HepG2 (cell line): Measurements from ENCODE around the gene ZNF773. TPM values are rescaled to one million over a fixed set of nuclear protein-coding genes. Genes with fewer than 3 reads are reported as not detected.

ENCODE experiments used
- CENPX ChIP-seq: sonication (generic); formaldehyde crosslinking; IDR thresholded peaks from 2 replicates; pipeline ENCODE4 v1.9.0; 2021; ENCODE audit warnings: mild to moderate bottlenecking, missing genetic modification reagents, moderate library complexity
- EZH2 ChIP-seq: conservative IDR thresholded peaks from 2 replicates; pipeline ENCODE4 v1.6.1; 2012; ENCODE audit warnings: mild to moderate bottlenecking, low read depth, low read length, moderate library complexity
- MIER2 ChIP-seq: IDR thresholded peaks from 2 replicates; pipeline ENCODE4 v1.6.1; 2016; ENCODE audit warnings: missing biosample characterization, missing genetic modification reagents
- MIER3 ChIP-seq: IDR thresholded peaks from 2 replicates; pipeline ENCODE4 v1.6.1; 2016; ENCODE audit warnings: missing compliant biosample characterization, borderline replicate concordance
- SOX5 ChIP-seq: IDR thresholded peaks from 2 replicates; pipeline ENCODE4 v1.6.1; 2016; ENCODE audit warnings: borderline replicate concordance
- SRF ChIP-seq: IDR thresholded peaks from 2 replicates; pipeline ENCODE4 v1.6.1; 2011; ENCODE audit warnings: mild to moderate bottlenecking, low read depth, low read length, moderate library complexity
- ZBTB14 ChIP-seq: sonication (generic); formaldehyde crosslinking; IDR thresholded peaks from 2 replicates; pipeline ENCODE4 v1.4.0; 2020; ENCODE audit warnings: missing genetic modification reagents
- ZNF362 ChIP-seq: sonication (generic); formaldehyde crosslinking; IDR thresholded peaks from 2 replicates; pipeline ENCODE4 v1.4.0; 2020; ENCODE audit warnings: missing genetic modification reagents, mild to moderate bottlenecking, borderline replicate concordance
- ZNF720 ChIP-seq: sonication (generic); formaldehyde crosslinking; IDR thresholded peaks from 2 replicates; pipeline ENCODE4 v1.4.0; 2020; ENCODE audit warnings: missing genetic modification reagents
- ZNF772 ChIP-seq: sonication (generic); formaldehyde crosslinking; IDR thresholded peaks from 2 replicates; pipeline ENCODE4 v1.5.0; 2020; ENCODE audit warnings: mild to moderate bottlenecking, missing genetic modification reagents
- ZNF788 ChIP-seq: sonication (generic); formaldehyde crosslinking; IDR thresholded peaks from 2 replicates; pipeline ENCODE4 v1.5.0; 2020; ENCODE audit warnings: mild to moderate bottlenecking, missing genetic modification reagents, borderline replicate concordance
- ZSCAN21 ChIP-seq: sonication (generic); formaldehyde crosslinking; IDR thresholded peaks from 2 replicates; pipeline ENCODE4 v1.8.0; 2022; ENCODE audit warnings: mild to moderate bottlenecking, missing genetic modification reagents, moderate library complexity, borderline replicate concordance
- polyA plus RNA-seq, 8 experiments: library from polyadenylated mRNA; depleted of rRNA in 3 of 8; stranded (reverse) in 7 of 8; unstranded in 1 of 8; fragments of >200 nt; fragmentation: Illumina TruSeq in 4 of 8; extraction: Trizol in 4 of 8; gene quantifications; 2 replicates each; pipeline versions ENCODE4 v1.2.1 to v1.2.3, GENCODE V29; 2011 to 2016; ENCODE audit warnings: low read depth in 4 of 8, missing spikeins in 1 of 8, mixed read lengths in 1 of 8; ENCODE audit not compliant: insufficient read depth in 1 of 8
- total RNA-seq, 5 experiments: library from RNA; depleted of rRNA; stranded (reverse); fragments of >200 nt; fragmentation: Illumina TruSeq; extraction: Trizol; gene quantifications; 2 replicates each; pipeline ENCODE4 v1.2.3, GENCODE V29; 2016; ENCODE audit warnings: low read depth in 1 of 5
- TF ChIP-seq, protein P1 (sequence below): sonication (generic); formaldehyde crosslinking; conservative IDR thresholded peaks from 2 replicates; pipeline ENCODE4 v1.8.0; 2022; ENCODE audit warnings: mild to moderate bottlenecking, moderate library complexity, missing genetic modification reagents
- TF ChIP-seq, protein P2 (sequence below): IDR thresholded peaks from 2 replicates; pipeline ENCODE4 v1.6.1; 2016; ENCODE audit warnings: low read depth, missing genetic modification reagents, missing compliant biosample characterization

ZNF773 gene
- total and polyA plus RNA-seq, 2 of the 13 experiments (the other 11 are each of a cell fraction or from before 2014, with no cell fraction given): 5.7 to 6.7 TPM

DNA sequence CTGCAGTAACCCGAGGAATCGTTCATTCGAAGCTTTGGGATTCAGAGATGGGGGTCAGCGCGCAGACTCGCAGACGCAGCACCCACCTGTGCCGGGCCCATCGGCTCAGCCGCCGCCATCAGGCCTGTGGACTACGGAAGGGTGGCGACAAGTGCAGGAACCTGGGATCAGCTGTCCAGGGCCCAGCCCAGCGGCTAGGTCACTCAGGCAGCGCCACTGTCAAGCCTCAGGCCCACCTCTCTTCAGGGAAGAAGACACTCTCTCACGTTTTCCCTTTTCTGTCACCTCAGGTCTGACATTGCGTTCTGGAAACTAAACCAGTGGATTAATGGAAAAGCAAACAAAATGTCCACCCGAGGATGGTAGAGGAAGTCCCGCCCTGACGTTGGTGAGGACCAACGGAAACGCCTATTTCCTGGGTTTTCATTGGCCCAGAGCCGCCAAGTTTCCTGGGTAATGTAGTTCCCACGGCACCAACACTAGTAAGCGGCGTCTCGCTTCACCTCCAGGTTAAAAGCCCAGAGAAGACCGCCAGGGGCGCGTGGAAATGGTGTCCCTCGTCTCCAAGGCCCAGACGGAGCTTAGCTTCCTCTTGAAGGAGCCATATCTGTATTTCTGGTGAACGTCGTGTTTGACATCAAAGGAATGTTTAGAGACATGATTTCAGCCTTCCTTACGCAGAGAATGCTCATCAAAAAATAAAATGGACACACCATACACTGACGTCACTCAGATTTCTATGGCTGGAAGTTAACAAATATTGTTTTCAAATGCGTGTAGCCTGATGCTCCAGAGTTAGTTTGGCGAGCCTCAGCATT lies 22.3 kb upstream of the ZNF773 start, which contains the start of gene ZNF772 (continued):
- TF ChIP-seq ZSCAN21 (CRISPR knock-in tag) (no peak), MIER2 (CRISPR knock-in tag) (0 out of 2 replicates have a peak, but pooled peaks have one; percentile 9), ZNF788 (CRISPR knock-in tag) (no peak), ZBTB14 (no peak), MIER3 (CRISPR knock-in tag) (peak; percentile 30; the same call in 1 of the 2 replicates), SOX5 (CRISPR knock-in tag) (0 out of 2 replicates have a peak, but pooled peaks have one; percentile 4), CENPX (CRISPR knock-in tag) (no peak), ZNF720 (CRISPR knock-in tag) (no peak), ZNF772 (no peak), EZH2 (no peak), ZNF362 (CRISPR knock-in tag) (no peak), SRF (no peak)
- TF ChIP-seq, protein P1, sequence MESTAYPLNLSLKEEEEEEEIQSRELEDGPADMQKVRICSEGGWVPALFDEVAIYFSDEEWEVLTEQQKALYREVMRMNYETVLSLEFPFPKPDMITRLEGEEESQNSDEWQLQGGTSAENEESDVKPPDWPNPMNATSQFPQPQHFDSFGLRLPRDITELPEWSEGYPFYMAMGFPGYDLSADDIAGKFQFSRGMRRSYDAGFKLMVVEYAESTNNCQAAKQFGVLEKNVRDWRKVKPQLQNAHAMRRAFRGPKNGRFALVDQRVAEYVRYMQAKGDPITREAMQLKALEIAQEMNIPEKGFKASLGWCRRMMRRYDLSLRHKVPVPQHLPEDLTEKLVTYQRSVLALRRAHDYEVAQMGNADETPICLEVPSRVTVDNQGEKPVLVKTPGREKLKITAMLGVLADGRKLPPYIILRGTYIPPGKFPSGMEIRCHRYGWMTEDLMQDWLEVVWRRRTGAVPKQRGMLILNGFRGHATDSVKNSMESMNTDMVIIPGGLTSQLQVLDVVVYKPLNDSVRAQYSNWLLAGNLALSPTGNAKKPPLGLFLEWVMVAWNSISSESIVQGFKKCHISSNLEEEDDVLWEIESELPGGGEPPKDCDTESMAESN (CRISPR knock-in tag): 0 out of 2 replicates have a peak, but pooled peaks have one; percentile 45
- TF ChIP-seq, protein P2, sequence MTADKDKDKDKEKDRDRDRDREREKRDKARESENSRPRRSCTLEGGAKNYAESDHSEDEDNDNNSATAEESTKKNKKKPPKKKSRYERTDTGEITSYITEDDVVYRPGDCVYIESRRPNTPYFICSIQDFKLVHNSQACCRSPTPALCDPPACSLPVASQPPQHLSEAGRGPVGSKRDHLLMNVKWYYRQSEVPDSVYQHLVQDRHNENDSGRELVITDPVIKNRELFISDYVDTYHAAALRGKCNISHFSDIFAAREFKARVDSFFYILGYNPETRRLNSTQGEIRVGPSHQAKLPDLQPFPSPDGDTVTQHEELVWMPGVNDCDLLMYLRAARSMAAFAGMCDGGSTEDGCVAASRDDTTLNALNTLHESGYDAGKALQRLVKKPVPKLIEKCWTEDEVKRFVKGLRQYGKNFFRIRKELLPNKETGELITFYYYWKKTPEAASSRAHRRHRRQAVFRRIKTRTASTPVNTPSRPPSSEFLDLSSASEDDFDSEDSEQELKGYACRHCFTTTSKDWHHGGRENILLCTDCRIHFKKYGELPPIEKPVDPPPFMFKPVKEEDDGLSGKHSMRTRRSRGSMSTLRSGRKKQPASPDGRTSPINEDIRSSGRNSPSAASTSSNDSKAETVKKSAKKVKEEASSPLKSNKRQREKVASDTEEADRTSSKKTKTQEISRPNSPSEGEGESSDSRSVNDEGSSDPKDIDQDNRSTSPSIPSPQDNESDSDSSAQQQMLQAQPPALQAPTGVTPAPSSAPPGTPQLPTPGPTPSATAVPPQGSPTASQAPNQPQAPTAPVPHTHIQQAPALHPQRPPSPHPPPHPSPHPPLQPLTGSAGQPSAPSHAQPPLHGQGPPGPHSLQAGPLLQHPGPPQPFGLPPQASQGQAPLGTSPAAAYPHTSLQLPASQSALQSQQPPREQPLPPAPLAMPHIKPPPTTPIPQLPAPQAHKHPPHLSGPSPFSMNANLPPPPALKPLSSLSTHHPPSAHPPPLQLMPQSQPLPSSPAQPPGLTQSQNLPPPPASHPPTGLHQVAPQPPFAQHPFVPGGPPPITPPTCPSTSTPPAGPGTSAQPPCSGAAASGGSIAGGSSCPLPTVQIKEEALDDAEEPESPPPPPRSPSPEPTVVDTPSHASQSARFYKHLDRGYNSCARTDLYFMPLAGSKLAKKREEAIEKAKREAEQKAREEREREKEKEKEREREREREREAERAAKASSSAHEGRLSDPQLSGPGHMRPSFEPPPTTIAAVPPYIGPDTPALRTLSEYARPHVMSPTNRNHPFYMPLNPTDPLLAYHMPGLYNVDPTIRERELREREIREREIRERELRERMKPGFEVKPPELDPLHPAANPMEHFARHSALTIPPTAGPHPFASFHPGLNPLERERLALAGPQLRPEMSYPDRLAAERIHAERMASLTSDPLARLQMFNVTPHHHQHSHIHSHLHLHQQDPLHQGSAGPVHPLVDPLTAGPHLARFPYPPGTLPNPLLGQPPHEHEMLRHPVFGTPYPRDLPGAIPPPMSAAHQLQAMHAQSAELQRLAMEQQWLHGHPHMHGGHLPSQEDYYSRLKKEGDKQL (CRISPR knock-in tag): no peak
